SU-DHL-6 (cell line): ENCODE data around the gene FXYD3.
"Not testable (repeated sequence)": the region's sequence is repeated elsewhere in the genome, so short reads cannot be mapped to it uniquely, and the experiment has no call there.

ENCODE experiments used
- CTCF ChIP-seq: fragments of 200-600 bp; sonication (generic); IDR thresholded peaks from one replicate; pipeline ENCODE4 v1.5.1; 2017; ENCODE audit warnings: antibody characterized with exemption, mild to moderate bottlenecking, low read length, moderate library complexity; ENCODE audit not compliant: insufficient read depth, poor library complexity, severe bottlenecking
- EZH2phosphoT487 ChIP-seq: fragments of 200-600 bp; sonication (generic), shearing (Covaris generic); conservative IDR thresholded peaks from 2 replicates; pipeline ENCODE4 v1.6.1; 2018; ENCODE audit warnings: mild to moderate bottlenecking, antibody characterized with exemption, low read length, moderate library complexity, mixed read lengths

- TF ChIP-seq CTCF, EZH2phosphoT487: not testable (repeated sequence)
Observed at GRCh38 chr19:35103614-35104013, 12.0 kb upstream of the FXYD3 start.
